DND-41 (cell line): ENCODE data around the gene AXIN1.

Experiments used
- CTCF ChIP-seq: IDR thresholded peaks from 2 replicates; pipeline ENCODE4 v1.5.1; 2012; ENCODE audit warnings: borderline replicate concordance, low read length, moderate library complexity, mild to moderate bottlenecking; ENCODE audit not compliant: poor library complexity, severe bottlenecking; ENCODE audit errors: extremely low read depth
- EZH2 ChIP-seq: IDR thresholded peaks from 3 replicates; pipeline ENCODE4 v1.6.1; 2012; ENCODE audit warnings: borderline replicate concordance, low read depth, mild to moderate bottlenecking, moderate library complexity, low read length, inconsistent platforms; ENCODE audit not compliant: severe bottlenecking

- TF ChIP-seq CTCF (peak; percentile 97), EZH2 (no peak)
These were observed 39.4 kb upstream of the AXIN1 start for GRCh38 chr16:391885-392335.
